H9 (cell line): Measurements from ENCODE around the gene SPHK1. TPM values are rescaled to one million over a fixed set of nuclear protein-coding genes. Genes with fewer than 3 reads are reported as not detected.

Experiments used
- DNase-seq: peaks from one replicate; pipeline ENCODE4 v3.0.0-alpha.2; 2017
- H2AFZ ChIP-seq: one replicate; pipeline ENCODE4 v1.6.1; 2013; ENCODE audit warnings: mild to moderate bottlenecking, low read length, control low read depth, moderate library complexity
- H2AK5ac ChIP-seq: 2 replicates; pipeline ENCODE4 v1.6.1; 2013; ENCODE audit warnings: low read length, control low read depth, mixed read lengths; ENCODE audit not compliant: insufficient read length
- H2BK120ac ChIP-seq: one replicate; pipeline ENCODE4 v1.6.1; 2013; ENCODE audit warnings: low read depth, mild to moderate bottlenecking, low read length, control low read depth, inconsistent platforms; ENCODE audit not compliant: poor library complexity, severe bottlenecking
- H2BK12ac ChIP-seq: 2 replicates; pipeline ENCODE4 v1.6.1; 2013; ENCODE audit warnings: low read length, control low read depth, mixed read lengths, low read depth; ENCODE audit not compliant: insufficient read length
- H2BK15ac ChIP-seq: 2 replicates; pipeline ENCODE4 v1.6.1; 2013; ENCODE audit warnings: low read depth, low read length, control low read depth
- H2BK20ac ChIP-seq: one replicate; pipeline ENCODE4 v1.6.1; 2013; ENCODE audit warnings: low read depth, mild to moderate bottlenecking, low read length, control low read depth, inconsistent platforms; ENCODE audit not compliant: poor library complexity, severe bottlenecking
- H2BK5ac ChIP-seq: 2 replicates; pipeline ENCODE4 v1.6.1; 2013; ENCODE audit warnings: low read length, control low read depth, mixed read lengths; ENCODE audit not compliant: insufficient read length
- H3K14ac ChIP-seq: 2 replicates; pipeline ENCODE4 v1.6.1; 2013; ENCODE audit warnings: low read length, control low read depth; ENCODE audit not compliant: insufficient read depth
- H3K18ac ChIP-seq: 2 replicates; pipeline ENCODE4 v1.6.1; 2013; ENCODE audit warnings: low read depth, mild to moderate bottlenecking, mixed read lengths, low read length, control low read depth; ENCODE audit not compliant: insufficient read length
- H3K23ac ChIP-seq: 2 replicates; pipeline ENCODE4 v1.6.1; 2013; ENCODE audit warnings: low read length, control low read depth, mixed read lengths, low read depth; ENCODE audit not compliant: insufficient read length
- H3K23me2 ChIP-seq: 2 replicates; pipeline ENCODE4 v1.6.1; 2013; ENCODE audit warnings: low read depth, mild to moderate bottlenecking, mixed read lengths, low read length, control low read depth; ENCODE audit not compliant: insufficient read length, poor library complexity, severe bottlenecking
- H3K27ac ChIP-seq: 2 replicates; pipeline ENCODE4 v1.5.1; 2013; ENCODE audit warnings: low read length, control low read depth, mixed read lengths, low read depth; ENCODE audit not compliant: insufficient read length
- H3K27me3 ChIP-seq: 2 replicates; pipeline ENCODE4 v1.6.1; 2013; ENCODE audit warnings: low read length, control low read depth, inconsistent platforms; ENCODE audit not compliant: insufficient read depth
- H3K4ac ChIP-seq: 2 replicates; pipeline ENCODE4 v1.6.1; 2013; ENCODE audit warnings: low read depth, mild to moderate bottlenecking, control low read depth, inconsistent platforms, low read length, moderate library complexity
- H3K4me1 ChIP-seq: 2 replicates; pipeline ENCODE4 v1.6.1; 2013; ENCODE audit warnings: low read length, control low read depth, inconsistent platforms; ENCODE audit not compliant: insufficient read depth
- H3K4me2 ChIP-seq: 2 replicates; pipeline ENCODE4 v1.6.1; 2013; ENCODE audit warnings: low read length, control low read depth, mixed read lengths; ENCODE audit not compliant: insufficient read length, insufficient read depth
- H3K56ac ChIP-seq: 2 replicates; pipeline ENCODE4 v1.6.1; 2013; ENCODE audit warnings: low read depth, mild to moderate bottlenecking, mixed read lengths, low read length, control low read depth; ENCODE audit not compliant: insufficient read length
- H3K79me1 ChIP-seq: 2 replicates; pipeline ENCODE4 v1.6.1; 2013; ENCODE audit warnings: low read depth, mild to moderate bottlenecking, moderate library complexity, low read length, control low read depth, inconsistent platforms; ENCODE audit not compliant: insufficient read depth, poor library complexity, severe bottlenecking
- H3K79me2 ChIP-seq: 2 replicates; pipeline ENCODE4 v1.6.1; 2013; ENCODE audit warnings: low read length, control low read depth, inconsistent platforms; ENCODE audit not compliant: insufficient read depth
- H3K9ac ChIP-seq: 2 replicates; pipeline ENCODE4 v1.6.1; 2013; ENCODE audit warnings: low read length, control low read depth, mixed read lengths; ENCODE audit not compliant: insufficient read length; ENCODE audit errors: extremely low read depth
- H3K9me3 ChIP-seq: one replicate; pipeline ENCODE4 v1.6.1; 2013; ENCODE audit warnings: low read depth, low read length, inconsistent platforms; ENCODE audit not compliant: control insufficient read depth
- H3T11ph ChIP-seq: one replicate; pipeline ENCODE4 v1.6.1; 2013; ENCODE audit warnings: mild to moderate bottlenecking, low read length, control low read depth, inconsistent platforms
- H4K20me1 ChIP-seq: one replicate; pipeline ENCODE4 v1.6.1; 2013; ENCODE audit not compliant: control insufficient read depth, insufficient read length, insufficient read depth
- H4K5ac ChIP-seq: 2 replicates; pipeline ENCODE4 v1.6.1; 2013; ENCODE audit warnings: low read depth, mild to moderate bottlenecking, mixed read lengths, low read length, control low read depth; ENCODE audit not compliant: insufficient read length
- H4K8ac ChIP-seq: replicated peaks from 2 replicates; pipeline ENCODE4 v1.6.1; 2013; ENCODE audit warnings: low read length, control low read depth, mixed read lengths, low read depth; ENCODE audit not compliant: insufficient read length
- H4K91ac ChIP-seq: 2 replicates; pipeline ENCODE4 v1.6.1; 2013; ENCODE audit warnings: low read depth, mild to moderate bottlenecking, moderate library complexity, mixed read lengths, low read length, control low read depth; ENCODE audit not compliant: insufficient read length
- H3K27ac Mint-ChIP-seq, 3 experiments: 2 replicates in 2 of 3; 3 replicates in 1 of 3; pipeline ENCODE4 v1.8.0; 2020 to 2021; ENCODE audit warnings: mixed read lengths in 3 of 3, mild to moderate bottlenecking in 1 of 3, moderate library complexity in 1 of 3
- H3K27me3 Mint-ChIP-seq: 2 replicates; pipeline ENCODE4 v1.8.0; 2021; ENCODE audit warnings: low read depth, mild to moderate bottlenecking, moderate library complexity, mixed read lengths
- H3K36me3 Mint-ChIP-seq, 3 experiments: 2 replicates in 2 of 3; 3 replicates in 1 of 3; pipeline ENCODE4 v1.8.0; 2020 to 2021; ENCODE audit warnings: low read depth in 3 of 3, mixed read lengths in 3 of 3; ENCODE audit not compliant: insufficient read depth in 1 of 3
- H3K4me1 Mint-ChIP-seq, 2 experiments: 2 replicates each; pipeline ENCODE4 v1.8.0; 2020; ENCODE audit warnings: mixed read lengths in 2 of 2
- H3K4me3 Mint-ChIP-seq, 2 experiments: 2 replicates in 1 of 2; 3 replicates in 1 of 2; pipeline ENCODE4 v1.8.0; 2020 to 2021; ENCODE audit warnings: mild to moderate bottlenecking in 2 of 2, mixed read lengths in 2 of 2, moderate library complexity in 1 of 2
- H3K9me3 Mint-ChIP-seq, 2 experiments: 2 replicates in 1 of 2; 3 replicates in 1 of 2; pipeline ENCODE4 v1.8.0; 2020; ENCODE audit warnings: mild to moderate bottlenecking in 2 of 2, mixed read lengths in 2 of 2, moderate library complexity in 1 of 2
- CTCF ChIP-seq: fragments of 200-600 bp; sonication (generic); conservative IDR thresholded peaks from 3 replicates; pipeline ENCODE4 v1.8.0; 2021; ENCODE audit warnings: antibody characterized with exemption, mild to moderate bottlenecking
- WGBS: extraction: QIAGEN DNeasy Blood & Tissue Kit; methylation state at CpG from one replicate; pipeline ENCODE4 v1.1.7; 2013; ENCODE audit warnings: missing lambda C conversion rate, low lambda C conversion rate, mixed read lengths; ENCODE audit not compliant: insufficient read length; ENCODE audit errors: extremely low coverage; 5-methylcytosine and 5-hydroxymethylcytosine counted together
- total RNA-seq: library from RNA; stranded (reverse); gene quantifications from 2 replicates; pipeline ENCODE4 v1.2.1, GENCODE V29; 2021

The SPHK1 gene
- total RNA-seq, 1 experiment from 2014 or later = 1.4 TPM

- Histone ChIP-seq H3K14ac (no peak overlapping the region), H3K9me3 (no peaks in the 10 kb centered on the region), H3K9ac (no peak overlapping the region), H3K79me2 (no peaks in the 10 kb centered on the region), H3K56ac (no peak overlapping the region), H2BK12ac (no peak overlapping the region), H3K4me1 (peaks cover 5% of the 10 kb centered on the region; the same call in 1 of the 2 replicates), H3K27ac (no peak overlapping the region), H3K4ac (no peak overlapping the region), H4K5ac (no peak overlapping the region), H3K18ac (no peak overlapping the region), H4K20me1 (no peaks in the 10 kb centered on the region), H3K27me3 (no peaks in the 10 kb centered on the region), H3T11ph (no peak overlapping the region), H3K4me2 (no peak overlapping the region), H3K23me2 (no peaks in the 10 kb centered on the region), H2BK20ac (no peak overlapping the region), H2BK120ac (no peak overlapping the region), H2AFZ (no peak overlapping the region), H3K79me1 (no peaks in the 10 kb centered on the region), H2BK15ac (no peak overlapping the region), H2BK5ac (no peak overlapping the region), H3K23ac (no peak overlapping the region), H2AK5ac (no peak overlapping the region), H4K91ac (no peak overlapping the region), H4K8ac (no peak overlapping the region)
- TF ChIP-seq CTCF = no peak
- Mint-ChIP-seq H3K36me3 (no peaks in the 10 kb centered on the region), H3K27me3 (no peaks in the 10 kb centered on the region; the same call in none of the 2 replicates), H3K27ac (peak overlapping the region in 1 of 3 experiments; percentile 14; a peak in 2 of 7 replicates), H3K4me3 (peak overlapping the region in 1 of 2 experiments; percentile 18; a peak in 1 of 5 replicates), H3K4me1 (peaks cover 20 to 34% of the 10 kb centered on the region in 2 experiments), H3K9me3 (no peaks in the 10 kb centered on the region; a peak in 1 of 5 replicates)
- WGBS = no CpG with 5 or more reads among the region's 6 CpGs
- DNase-seq = no peak
Observed at GRCh38 chr17:76367642-76368041, 16.8 kb upstream of the SPHK1 start.
